ENCODE measurements around the gene RAI1.

GRCh38 chr17:17822616-17823015, 141.4 kb downstream of the RAI1 start:
- no peak for TF ChIP-seq CTCF (IDR thresholded peaks at IDR 0.05)
- TF ChIP-seq POLR2A (IDR thresholded peaks at IDR 0.05) = no peak
